Fibroblast of skin of abdomen (primary cell): Measurements from ENCODE around the gene SART1.
"Not testable (repeated sequence)": the region's sequence is repeated elsewhere in the genome, so short reads cannot be mapped to it uniquely, and the experiment has no call there.

Source experiments
- DNase-seq: peaks from one replicate; pipeline ENCODE4 v3.0.0-alpha.2; 2013

The SART1 gene

GRCh38 chr11:66016793-66017177 is 55.3 kb downstream of the SART1 start:
- no peak for DNase-seq

GRCh38 chr11:66017321-66017720 is 55.8 kb downstream of the SART1 start:
- no peak for DNase-seq

- no peak for DNase-seq
Observed at GRCh38 chr11:66020212-66020611, 58.7 kb downstream of the SART1 start.

GRCh38 chr11:66020618-66021357 is 59.3 kb downstream of the SART1 start:
- peak; percentile 48 for DNase-seq

- DNase-seq, result peak; percentile 52
Observed at GRCh38 chr11:66022401-66023185, 61.1 kb downstream of the SART1 start.

GRCh38 chr11:66023186-66023440 is 61.6 kb downstream of the SART1 start:
- DNase-seq, result not testable (repeated sequence)

- DNase-seq, result no peak
Observed at GRCh38 chr11:66026017-66026529, 64.5 kb downstream of the SART1 start, which contains the start of gene CATSPER1. TSS of gene CATSPER1 (minus strand) at chr11:66026479. CDS start at chr11:66026379, 100 bp downstream.
